GM18499 (cell line): ENCODE results near the gene PSG1.
"Not testable (repeated sequence)": the region's sequence is repeated elsewhere in the genome, so short reads cannot be mapped to it uniquely, and the experiment has no call there.

Source experiments
- ATAC-seq: cut with Tn5 transposase; IDR thresholded peaks from one replicate; pipeline ENCODE4 v1.9.1; 2021; ENCODE audit warnings: moderate number of reproducible peaks; ENCODE audit not compliant: insufficient read depth, unreplicated experiment

The PSG1 gene

GRCh38 chr19:42882730-42883129, 3.2 kb upstream of the PSG1 start:
- ATAC-seq = not testable (repeated sequence)

GRCh38 chr19:42882010-42882409, 2.5 kb upstream of the PSG1 start:
- ATAC-seq = not testable (repeated sequence)

- not testable (repeated sequence) for ATAC-seq
Measured at GRCh38 chr19:42881279-42881678, 1.8 kb upstream of the PSG1 start.

GRCh38 chr19:42880621-42881020, 1.1 kb upstream of the PSG1 start:
- ATAC-seq = not testable (repeated sequence)

GRCh38 chr19:42876596-42876995, 2.9 kb downstream of the PSG1 start:
- ATAC-seq = not testable (repeated sequence)

GRCh38 chr19:42875881-42876280, 3.6 kb downstream of the PSG1 start:
- ATAC-seq = not testable (repeated sequence)

- not testable (repeated sequence) for ATAC-seq
Measured at GRCh38 chr19:42874901-42875813, 4.4 kb downstream of the PSG1 start.

- ATAC-seq = not testable (repeated sequence)
Measured at GRCh38 chr19:42874136-42874535, 5.4 kb downstream of the PSG1 start.

- ATAC-seq = no peak
Measured at GRCh38 chr19:42872608-42873007, 6.9 kb downstream of the PSG1 start.

- no peak for ATAC-seq
Measured at GRCh38 chr19:42857544-42857867, 22.0 kb downstream of the PSG1 start.

- not testable (repeated sequence) for ATAC-seq
Measured at GRCh38 chr19:42856866-42857543, 22.5 kb downstream of the PSG1 start.

GRCh38 chr19:42854745-42855144, 24.8 kb downstream of the PSG1 start:
- ATAC-seq = not testable (repeated sequence)

GRCh38 chr19:42853231-42853630, 26.3 kb downstream of the PSG1 start:
- not testable (repeated sequence) for ATAC-seq

GRCh38 chr19:42852821-42853220, 26.7 kb downstream of the PSG1 start:
- not testable (repeated sequence) for ATAC-seq

- ATAC-seq = not testable (repeated sequence)
Measured at GRCh38 chr19:42851718-42852280, 27.7 kb downstream of the PSG1 start.

- ATAC-seq = no peak
Measured at GRCh38 chr19:42850981-42851717, 28.4 kb downstream of the PSG1 start.

- ATAC-seq = no peak
Measured at GRCh38 chr19:42846597-42846996, 32.9 kb downstream of the PSG1 start.

- ATAC-seq = not testable (repeated sequence)
Measured at GRCh38 chr19:42843631-42844030, 35.9 kb downstream of the PSG1 start.

GRCh38 chr19:42832746-42833442, 46.6 kb downstream of the PSG1 start:
- ATAC-seq = not testable (repeated sequence)
